ENCODE measurements around the gene PKDREJ. TPM values are rescaled to one million over a fixed set of nuclear protein-coding genes. Genes with fewer than 3 reads are reported as not detected.

Gene PKDREJ
- total RNA-seq, 1 experiment from 2014 or later, result not detected

GRCh38 chr22:46238541-46238940 lies 24.6 kb downstream of the PKDREJ start:
- H4K20me1 ChIP-seq (ENCODE audit: insufficient read depth), result no peaks in the 10 kb centered on the region
- no peaks in the 10 kb centered on the region for H3K9me2 ChIP-seq (ENCODE audit: insufficient read depth)
- H3K4me2 ChIP-seq (ENCODE audit: low read length), result no peak overlapping the region
- ATAC-seq, result no peak
- H3K79me2 ChIP-seq (ENCODE audit: insufficient read depth, low read length), result no peaks in the 10 kb centered on the region
- peaks cover 0 to 2% of the 10 kb centered on the region in 2 experiments; a peak in 1 of 4 replicates for H3K36me3 ChIP-seq (ENCODE audit: control insufficient read depth in 1 of 2, insufficient read depth in 2 of 2, low read length in 2 of 2)
- H3K27me3 ChIP-seq (ENCODE audit: insufficient read depth, low read length), result no peaks in the 10 kb centered on the region
- BruUV-seq (replicated peaks), result no TSS peak
- no peak for TF ChIP-seq CBX3 (IDR thresholded peaks at IDR 0.05; ENCODE audit: low read depth)
- no peak for TF ChIP-seq FOSL1 (IDR thresholded peaks at IDR 0.05; ENCODE audit: low read depth)
- TF ChIP-seq MAX (IDR thresholded peaks at IDR 0.05), result no peak
- no peak for TF ChIP-seq ATF3 (IDR thresholded peaks at IDR 0.05)
- TF ChIP-seq CEBPB (IDR thresholded peaks at IDR 0.05; ENCODE audit: low read depth), result no peak
- TF ChIP-seq REST (IDR thresholded peaks at IDR 0.05; ENCODE audit: low read depth), result no peak
- TF ChIP-seq POLR2A (IDR thresholded peaks at IDR 0.05; ENCODE audit: borderline replicate concordance, extremely low read depth, insufficient read depth, insufficient read length), result no peak
- no peak for TF ChIP-seq YY1 (IDR thresholded peaks at IDR 0.05; ENCODE audit: extremely low read depth, insufficient replicate concordance, low read depth, low read length)
- TF ChIP-seq SRF (IDR thresholded peaks at IDR 0.05; ENCODE audit: low read depth), result no peak
- no peak for TF ChIP-seq TCF7L2 (IDR thresholded peaks at IDR 0.05; ENCODE audit: borderline replicate concordance, extremely low read depth, insufficient read depth, insufficient read length)
- TF ChIP-seq POLR2AphosphoS5 (IDR thresholded peaks at IDR 0.05; ENCODE audit: low read depth, low read length), result no peak
- TF ChIP-seq EGR1 (IDR thresholded peaks at IDR 0.05; ENCODE audit: low read depth), result no peak
- no peak for TF ChIP-seq ZNF274 (IDR thresholded peaks at IDR 0.05; ENCODE audit: low read depth, low read length)
- TF ChIP-seq, protein P1, sequence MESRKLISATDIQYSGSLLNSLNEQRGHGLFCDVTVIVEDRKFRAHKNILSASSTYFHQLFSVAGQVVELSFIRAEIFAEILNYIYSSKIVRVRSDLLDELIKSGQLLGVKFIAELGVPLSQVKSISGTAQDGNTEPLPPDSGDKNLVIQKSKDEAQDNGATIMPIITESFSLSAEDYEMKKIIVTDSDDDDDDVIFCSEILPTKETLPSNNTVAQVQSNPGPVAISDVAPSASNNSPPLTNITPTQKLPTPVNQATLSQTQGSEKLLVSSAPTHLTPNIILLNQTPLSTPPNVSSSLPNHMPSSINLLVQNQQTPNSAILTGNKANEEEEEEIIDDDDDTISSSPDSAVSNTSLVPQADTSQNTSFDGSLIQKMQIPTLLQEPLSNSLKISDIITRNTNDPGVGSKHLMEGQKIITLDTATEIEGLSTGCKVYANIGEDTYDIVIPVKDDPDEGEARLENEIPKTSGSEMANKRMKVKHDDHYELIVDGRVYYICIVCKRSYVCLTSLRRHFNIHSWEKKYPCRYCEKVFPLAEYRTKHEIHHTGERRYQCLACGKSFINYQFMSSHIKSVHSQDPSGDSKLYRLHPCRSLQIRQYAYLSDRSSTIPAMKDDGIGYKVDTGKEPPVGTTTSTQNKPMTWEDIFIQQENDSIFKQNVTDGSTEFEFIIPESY (IDR thresholded peaks at IDR 0.05; ENCODE audit: extremely low read depth, insufficient replicate concordance, low read length), result no peak
- TF ChIP-seq RAD21 (IDR thresholded peaks at IDR 0.05; ENCODE audit: low read depth), result no peak
- no peak for TF ChIP-seq CTCF (IDR thresholded peaks at IDR 0.05 in 2 of 3, conservative IDR thresholded peaks at IDR 0.05 in 1 of 3; ENCODE audit: borderline replicate concordance in 1 of 3, insufficient read depth in 1 of 3, low read depth in 2 of 3, low read length in 2 of 3)
- TF ChIP-seq SP1 (IDR thresholded peaks at IDR 0.05; ENCODE audit: low read depth), result no peak
- no peak for TF ChIP-seq ZFX (IDR thresholded peaks at IDR 0.05)
- TF ChIP-seq SIN3A (IDR thresholded peaks at IDR 0.05; ENCODE audit: low read depth), result no peak
- no peak for TF ChIP-seq JUND (IDR thresholded peaks at IDR 0.05)
- H3K4me1 ChIP-seq (ENCODE audit: control insufficient read depth in 1 of 2, insufficient read depth in 2 of 2, low read length in 2 of 2), result no peaks in the 10 kb centered on the region
- ChIA-PET CTCF (no interaction called here), RAD21 (ENCODE audit: low non-redundant PET in 1 of 2, low total read pairs in 2 of 2, uncharacterized antibody in 2 of 2, unreplicated experiment in 2 of 2) (no interaction called here), POLR2A (no interaction called here)
- H3K9me3 ChIP-seq (ENCODE audit: control insufficient read depth in 1 of 2, insufficient read depth in 1 of 2, low read depth in 1 of 2, low read length in 2 of 2), result no peaks in the 10 kb centered on the region
- intact Hi-C loops (cut with micrococcal nuclease), result no loop called here
- DNase-seq (ENCODE audit: low read depth, low spot score), result no peak
- H3K27ac ChIP-seq (ENCODE audit: low read depth, low read length), result no peak overlapping the region
- no peak overlapping the region for H3K4me3 ChIP-seq (replicated peaks in 1 of 2; ENCODE audit: low read depth in 1 of 2, low read length in 2 of 2)
- H2AFZ ChIP-seq (ENCODE audit: low read depth, low read length, poor library complexity, severe bottlenecking), result no peak overlapping the region
- H3K9ac ChIP-seq (ENCODE audit: low read length), result no peak overlapping the region
